GM10248 (cell line): ENCODE measurements around the gene ACP5.
"Not testable (repeated sequence)": the region's sequence is repeated elsewhere in the genome, so short reads cannot be mapped to it uniquely, and the experiment has no call there.

Experiments
- CTCF ChIA-PET: fragments of 300-600 bp; sonication (Branson Sonifier 250); formaldehyde crosslinking; extraction: SDS; loops from one replicate; lab custom pipeline; 2021; ENCODE audit warnings: antibody characterized with exemption; lab: Yijun Ruan, JAX
- POLR2A ChIA-PET: fragments of 350-650 bp; sonication (Branson Sonifier 250); formaldehyde crosslinking; extraction: SDS; loops from one replicate; lab custom pipeline; 2020; ENCODE audit warnings: antibody characterized with exemption; lab: Yijun Ruan, JAX
- DNase-seq: peaks from one replicate; pipeline ENCODE4 v3.0.0; 2012; ENCODE audit errors: extremely low spot score
- TF ChIP-seq, protein P1 (sequence below): IDR thresholded peaks from 2 replicates; pipeline ENCODE4 v1.5.1; 2012; ENCODE audit warnings: mild to moderate bottlenecking, low read depth; ENCODE audit errors: extremely low read depth, missing control alignments, control extremely low read depth

ACP5 gene

DNA sequence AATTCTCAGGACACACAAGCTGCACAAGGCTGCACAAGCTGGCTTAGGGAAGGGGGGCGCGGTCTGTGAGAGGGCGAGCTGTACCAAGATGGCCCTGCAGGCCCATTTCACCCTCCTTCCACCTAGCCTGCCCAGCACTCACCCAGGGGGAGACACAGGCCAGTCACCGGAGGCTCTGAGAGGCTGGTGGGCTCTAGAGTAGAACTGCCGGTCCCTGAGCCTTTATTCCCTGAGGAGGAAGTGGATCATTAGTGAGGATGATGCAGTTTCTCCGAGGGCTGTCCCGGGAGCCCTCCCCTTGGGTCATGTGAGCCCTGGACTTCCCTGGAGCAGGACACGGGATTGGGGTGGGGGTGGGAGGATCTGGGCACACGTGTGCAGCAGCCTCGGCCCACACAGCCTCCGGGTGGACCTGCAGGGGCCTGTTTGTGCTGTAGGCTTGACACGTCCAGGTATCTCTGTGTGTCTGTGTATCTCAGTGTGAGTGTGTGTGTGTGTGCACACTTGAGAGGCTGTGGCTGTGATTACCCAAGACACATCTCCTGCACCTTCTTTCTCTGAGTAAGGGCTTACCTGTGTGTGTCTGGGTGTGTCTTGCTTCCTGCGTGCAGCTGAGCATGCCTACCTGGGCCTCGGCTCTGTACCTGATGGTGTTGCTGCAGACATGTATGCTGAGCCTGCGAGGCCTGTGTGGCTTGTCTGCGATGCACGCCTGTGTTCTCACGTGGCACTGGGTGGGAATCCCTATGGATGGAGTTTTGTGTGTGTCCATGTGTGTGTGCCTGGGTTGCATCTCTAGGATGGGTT is at the start of gene ACP5:
Gene ACP5, minus strand, starts transcription at position 195 of the 807 bp plus-strand sequence. CDS start 328 bp downstream, outside the sequence.
- CTCF ChIA-PET, result interaction anchor here (0.7 to 6.0 kb wide), 6 partner anchors 9 to 23 kb away, joined by 3 to 37 read pairs (median 3); partner anchors contain the start of gene ELOF1
- DNase-seq, result no peak
- POLR2A ChIA-PET, result interaction anchor here (0.6 kb wide), 1 partner anchor 328 kb away, joined by 9 read pairs; no protein-coding TSS in a partner anchor
- TF ChIP-seq, protein P1, sequence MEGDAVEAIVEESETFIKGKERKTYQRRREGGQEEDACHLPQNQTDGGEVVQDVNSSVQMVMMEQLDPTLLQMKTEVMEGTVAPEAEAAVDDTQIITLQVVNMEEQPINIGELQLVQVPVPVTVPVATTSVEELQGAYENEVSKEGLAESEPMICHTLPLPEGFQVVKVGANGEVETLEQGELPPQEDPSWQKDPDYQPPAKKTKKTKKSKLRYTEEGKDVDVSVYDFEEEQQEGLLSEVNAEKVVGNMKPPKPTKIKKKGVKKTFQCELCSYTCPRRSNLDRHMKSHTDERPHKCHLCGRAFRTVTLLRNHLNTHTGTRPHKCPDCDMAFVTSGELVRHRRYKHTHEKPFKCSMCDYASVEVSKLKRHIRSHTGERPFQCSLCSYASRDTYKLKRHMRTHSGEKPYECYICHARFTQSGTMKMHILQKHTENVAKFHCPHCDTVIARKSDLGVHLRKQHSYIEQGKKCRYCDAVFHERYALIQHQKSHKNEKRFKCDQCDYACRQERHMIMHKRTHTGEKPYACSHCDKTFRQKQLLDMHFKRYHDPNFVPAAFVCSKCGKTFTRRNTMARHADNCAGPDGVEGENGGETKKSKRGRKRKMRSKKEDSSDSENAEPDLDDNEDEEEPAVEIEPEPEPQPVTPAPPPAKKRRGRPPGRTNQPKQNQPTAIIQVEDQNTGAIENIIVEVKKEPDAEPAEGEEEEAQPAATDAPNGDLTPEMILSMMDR, result no peak

DNA sequence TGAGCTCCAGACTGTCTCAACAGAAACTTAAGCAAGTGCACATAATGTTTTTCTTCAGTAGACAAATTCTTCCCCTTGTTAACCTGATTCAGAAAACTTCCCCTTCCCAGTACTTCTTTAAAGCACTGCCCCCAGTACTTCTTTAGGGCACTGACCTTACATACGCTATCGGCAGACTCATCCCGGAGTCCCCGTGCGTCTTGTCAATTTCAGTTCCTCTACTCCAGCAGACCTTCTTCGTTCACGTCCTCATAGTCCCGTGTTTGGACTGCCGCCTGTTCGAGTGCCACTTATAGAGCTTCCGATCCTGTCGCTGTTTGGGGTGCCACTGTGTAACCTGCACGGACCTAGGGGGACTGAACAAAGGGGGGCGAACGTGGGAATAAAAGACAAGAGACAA is 48.8 kb upstream of the ACP5 start:
- no peak for DNase-seq
- TF ChIP-seq, protein P1, result no peak
- CTCF ChIA-PET, result no interaction called here
- POLR2A ChIA-PET, result no interaction called here

DNA sequence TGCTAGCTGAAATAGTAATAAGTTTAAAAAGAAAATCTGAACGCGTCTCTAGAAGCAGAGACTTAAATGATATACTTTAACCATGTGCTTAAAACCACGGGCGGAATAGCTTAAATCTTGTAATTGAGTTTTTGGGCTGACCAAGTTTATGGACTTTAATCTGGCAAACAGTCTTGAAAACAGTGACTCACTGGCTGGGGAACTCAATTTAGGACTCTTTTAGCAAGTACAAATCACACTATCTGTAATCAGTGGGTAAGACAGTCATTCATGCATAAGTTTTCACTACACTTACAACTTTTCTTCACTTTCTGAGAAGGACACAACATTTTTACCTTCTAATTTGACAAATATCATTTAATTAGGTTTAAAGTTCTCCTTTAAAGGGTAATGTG is 46.6 kb upstream of the ACP5 start:
- TF ChIP-seq, protein P1, result no peak
- ChIA-PET CTCF (interaction anchor here (0.9 kb wide), 1 partner anchor 65 kb away, joined by 3 read pairs; no protein-coding TSS in a partner anchor), POLR2A (no interaction called here)
- no peak for DNase-seq

DNA sequence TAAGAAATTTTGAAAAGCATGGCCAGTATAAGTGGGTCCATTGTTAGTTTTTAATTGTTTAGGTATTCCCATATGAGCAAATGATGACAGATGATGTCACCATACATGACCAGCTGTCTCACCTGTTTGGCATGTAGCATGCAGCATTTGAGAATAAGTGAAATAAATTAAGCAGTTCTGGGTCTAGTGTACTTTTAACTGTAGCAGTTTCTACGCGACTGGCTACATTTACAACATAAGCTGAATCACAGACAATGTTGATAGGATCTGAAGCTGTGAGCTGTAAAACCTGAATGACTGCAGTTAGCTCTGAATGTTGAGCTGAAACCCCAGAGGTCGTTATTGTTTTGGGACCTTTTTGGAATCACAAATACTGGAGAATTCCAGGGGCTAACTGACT is 45.0 kb upstream of the ACP5 start:
- DNase-seq, POLR2A ChIA-PET: not testable (repeated sequence)
- CTCF ChIA-PET, result interaction anchor here (1.2 kb wide), 1 partner anchor 9 kb away, joined by 3 read pairs; no protein-coding TSS in a partner anchor

DNA sequence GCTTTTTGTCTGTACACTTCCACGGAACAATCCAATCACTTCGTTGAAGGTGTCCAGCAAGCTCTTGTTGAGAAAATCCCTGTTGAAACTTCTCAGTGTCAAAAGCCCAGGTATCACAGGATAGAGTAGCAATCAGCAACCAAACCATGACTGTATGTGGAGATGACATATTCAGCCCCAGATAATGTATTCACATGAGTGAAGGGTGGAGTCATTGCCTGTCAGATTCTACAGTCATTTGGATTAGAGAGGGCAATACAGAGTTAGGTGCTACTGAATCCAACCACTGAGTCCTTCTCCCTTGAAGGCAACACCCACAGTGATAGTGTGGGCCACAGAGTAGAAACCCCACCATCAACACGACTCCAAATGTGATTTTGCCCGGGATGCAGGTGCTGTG is 43.1 kb upstream of the ACP5 start:
- TF ChIP-seq, protein P1, result no peak
- POLR2A ChIA-PET, result no interaction called here
- CTCF ChIA-PET, result no interaction called here
- DNase-seq, result no peak

DNA sequence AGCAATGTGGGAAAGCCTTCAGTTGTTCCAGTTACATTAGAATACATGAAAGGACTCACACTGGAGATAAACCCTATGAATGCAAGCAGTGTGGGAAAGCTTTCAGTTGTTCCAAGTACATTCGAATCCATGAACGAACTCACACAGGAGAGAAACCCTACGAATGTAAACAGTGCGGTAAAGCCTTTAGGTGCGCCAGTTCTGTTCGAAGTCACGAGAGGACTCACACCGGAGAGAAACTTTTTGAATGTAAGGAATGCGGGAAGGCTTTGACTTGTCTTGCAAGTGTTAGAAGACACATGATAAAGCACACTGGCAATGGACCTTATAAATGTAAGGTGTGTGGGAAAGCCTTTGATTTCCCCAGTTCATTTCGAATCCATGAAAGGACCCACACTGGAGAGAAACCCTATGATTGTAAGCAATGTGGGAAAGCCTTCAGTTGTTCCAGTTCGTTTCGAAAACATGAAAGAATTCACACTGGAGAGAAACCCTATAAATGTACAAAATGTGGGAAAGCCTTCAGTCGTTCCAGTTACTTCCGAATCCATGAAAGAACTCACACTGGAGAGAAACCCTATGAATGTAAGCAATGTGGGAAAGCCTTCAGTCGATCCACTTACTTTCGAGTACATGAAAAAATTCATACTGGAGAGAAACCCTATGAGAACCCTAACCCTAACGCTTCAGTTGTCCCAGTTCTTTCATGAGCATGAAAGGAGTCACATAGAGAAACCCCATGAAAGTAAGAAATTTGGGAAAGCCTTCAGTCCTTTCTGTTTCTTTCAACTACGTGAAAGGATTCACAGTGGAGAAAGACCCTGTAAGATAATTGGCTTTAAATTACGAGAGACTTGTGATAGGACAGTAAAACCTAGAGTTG is 40.0 kb upstream of the ACP5 start:
- TF ChIP-seq, protein P1, result no peak
- no peak for DNase-seq
- CTCF ChIA-PET, result no interaction called here
- POLR2A ChIA-PET, result no interaction called here
